ENCODE results near the gene WIPF1.

Gene WIPF1

GRCh38 chr2:174595891-174596397, 1.7 kb downstream of the WIPF1 start:
- CTCF ChIA-PET, result interaction anchor here (0.7 kb wide), 1 partner anchor 8 kb away, joined by 3 read pairs; no protein-coding TSS in a partner anchor

GRCh38 chr2:174595116-174595809, 2.3 kb downstream of the WIPF1 start:
- TF ChIP-seq CTCF (conservative IDR thresholded peaks at IDR 0.05; ENCODE audit: low read depth), result no peak
- DNase-seq (ENCODE audit: low spot score), result no peak
- H3K27ac ChIP-seq, result no peak overlapping the region
- ChIA-PET CTCF (interaction anchor here (0.7 to 1.2 kb wide), 4 partner anchors 8 to 154 kb away, joined by 3 to 5 read pairs (median 4); no protein-coding TSS in a partner anchor), POLR2A (ENCODE audit: low non-redundant PET) (no interaction called here)

More at GRCh38 chr2:174595891-174596397, 1.7 kb downstream of the WIPF1 start:
- no peak for DNase-seq (ENCODE audit: low spot score)
- POLR2A ChIA-PET (ENCODE audit: low non-redundant PET), result no interaction called here
- no peak overlapping the region for H3K27ac ChIP-seq
- no peak for TF ChIP-seq CTCF (conservative IDR thresholded peaks at IDR 0.05; ENCODE audit: low read depth)

- DNase-seq (ENCODE audit: low spot score), result no peak
- TF ChIP-seq CTCF (conservative IDR thresholded peaks at IDR 0.05; ENCODE audit: low read depth), result no peak
- ChIA-PET POLR2A (ENCODE audit: low non-redundant PET) (no interaction called here), CTCF (interaction anchor here (1.0 to 1.2 kb wide), 2 partner anchors 131 to 154 kb away, joined by 4 to 5 read pairs; no protein-coding TSS in a partner anchor)
- H3K27ac ChIP-seq, result no peak overlapping the region
Observed at GRCh38 chr2:174594456-174594855, 3.1 kb downstream of the WIPF1 start.

- ChIA-PET CTCF (interaction anchor here (0.6 to 1.2 kb wide), 3 partner anchors 35 to 155 kb away, joined by 3 to 5 read pairs (median 4); no protein-coding TSS in a partner anchor), POLR2A (ENCODE audit: low non-redundant PET) (no interaction called here)
- DNase-seq (ENCODE audit: low spot score), result no peak
- no peak overlapping the region for H3K27ac ChIP-seq
- no peak for TF ChIP-seq CTCF (conservative IDR thresholded peaks at IDR 0.05; ENCODE audit: low read depth)
Observed at GRCh38 chr2:174593574-174594203, 3.9 kb downstream of the WIPF1 start.

- H3K27ac ChIP-seq, result no peak overlapping the region
- DNase-seq (ENCODE audit: low spot score), result no peak
- ChIA-PET POLR2A (ENCODE audit: low non-redundant PET) (no interaction called here), CTCF (interaction anchor here (0.6 to 0.7 kb wide), 2 partner anchors 34 to 76 kb away, joined by 3 to 4 read pairs; no protein-coding TSS in a partner anchor)
- TF ChIP-seq CTCF (conservative IDR thresholded peaks at IDR 0.05; ENCODE audit: low read depth), result no peak
Observed at GRCh38 chr2:174593041-174593440, 4.6 kb downstream of the WIPF1 start.

GRCh38 chr2:174591740-174592139, 5.9 kb downstream of the WIPF1 start:
- ChIA-PET CTCF (interaction anchor here (1.1 kb wide), 1 partner anchor 13 kb away, joined by 3 read pairs; no protein-coding TSS in a partner anchor), POLR2A (ENCODE audit: low non-redundant PET) (no interaction called here)
- no peak for TF ChIP-seq CTCF (conservative IDR thresholded peaks at IDR 0.05; ENCODE audit: low read depth)
- H3K27ac ChIP-seq, result no peak overlapping the region
- DNase-seq (ENCODE audit: low spot score), result no peak
